Adrenal gland (tissue), 12 donors: Measurements from ENCODE around the gene LSM14A. TPM values are rescaled to one million over a fixed set of nuclear protein-coding genes. Genes with fewer than 3 reads are reported as not detected.
"Not testable (repeated sequence)": the region's sequence is repeated elsewhere in the genome, so short reads cannot be mapped to it uniquely, and the experiment has no call there.

Source experiments
- DNase-seq, 7 donors: peaks; one replicate each; pipeline ENCODE4 v3.0.0-alpha.2; 2019 to 2020
- H3K27ac ChIP-seq, 5 donors: fragments of 200-600 bp; sonication (generic) in 4 of 5; 1 replicate in 3 of 5; 2 replicates in 2 of 5; pipeline versions ENCODE4 v1.5.1 to v1.8.0; 2016 to 2020; ENCODE audit warnings: mild to moderate bottlenecking in 1 of 5
- H3K27me3 ChIP-seq: fragments of 200-600 bp; 2 replicates; pipeline ENCODE4 v1.8.0; 2021
- H3K36me3 ChIP-seq, 2 donors: fragments of 200-600 bp; replicated peaks in 1 of 2; 1 replicate in 1 of 2; 2 replicates in 1 of 2; pipeline versions ENCODE4 v1.5.1 to v1.8.0; 2018 to 2022
- H3K4me1 ChIP-seq, 2 donors: fragments of 200-600 bp; replicated peaks in 1 of 2; 1 replicate in 1 of 2; 2 replicates in 1 of 2; pipeline versions ENCODE4 v1.5.1 to v1.8.0; 2018 to 2021
- H3K4me3 ChIP-seq, 4 donors: fragments of 200-600 bp; sonication (generic) in 3 of 4; one replicate each; pipeline ENCODE4 v1.5.1; 2016 to 2018
- H3K9me3 ChIP-seq, 3 donors: fragments of 200-600 bp; sonication (generic) in 1 of 3; replicated peaks in 1 of 3; 1 replicate in 2 of 3; 2 replicates in 1 of 3; pipeline versions ENCODE4 v1.5.1 to v1.8.0; 2016 to 2021
- CTCF ChIP-seq, 6 experiments: fragments of 450-650 bp in 4 of 6; fragments of 200-600 bp in 2 of 6; sonication (generic) in 1 of 6; IDR thresholded peaks; 1 replicate in 5 of 6; 2 replicates in 1 of 6; pipeline versions ENCODE4 v1.5.1 to v1.8.0; 2016 to 2021; ENCODE audit warnings: antibody characterized with exemption in 6 of 6, mild to moderate bottlenecking in 2 of 6, moderate library complexity in 1 of 6
- POLR2A ChIP-seq, 2 donors: fragments of 450-650 bp; IDR thresholded peaks; one replicate each; pipeline ENCODE4 v1.6.1; 2017; ENCODE audit warnings: antibody characterized with exemption in 2 of 2, mild to moderate bottlenecking in 2 of 2, moderate library complexity in 1 of 2
- WGBS, 4 donors: extraction: QIAGEN DNeasy Blood & Tissue Kit in 2 of 4; methylation state at CpG; one replicate each; pipeline versions ENCODE4 v1.1.5 to v1.1.7; 2013 to 2017; 5-methylcytosine and 5-hydroxymethylcytosine counted together
- intact Hi-C, 2 donors: fragments of 100-400 bp; cut with DNase I; formaldehyde crosslinking; loops; one replicate each; pipeline versions ENCODE4 v1.14.1 to v1.15.0; 2022 to 2023
- polyA plus RNA-seq, 3 donors: library from polyadenylated mRNA; stranded (reverse); fragments of 200-250 nt in 2 of 3; fragments of 350-450 nt in 1 of 3; fragmentation: Illumina TruSeq in 1 of 3; extraction: RNeasy Lipid Tissue Mini Kit (QIAGEN cat#74804) in 1 of 3; gene quantifications; one replicate each; pipeline ENCODE4 v1.2.3, GENCODE V29; 2013 to 2014
- total RNA-seq, 9 donors: library from RNA; depleted of rRNA in 4 of 9; stranded (reverse); fragments of >200 nt in 4 of 9; fragments of 120-200 nt in 1 of 9; fragmentation: NEBNext Ultra II Directional in 1 of 9; extraction: Animal tissue kit (Norgen Biotek cat#: 25700) in 1 of 9; gene quantifications; one replicate each; pipeline versions ENCODE4 v1.1.0 to v1.2.4, GENCODE V29; 2013 to 2023
- donor health status: healthy with polysubstance abuse.
- donor health status: Bipolar disorder and iron deficiency.
- donor health status: DM: yes; HTN: yes; CAD: no.
- donor health status: DM: no; HTN: no; CAD: no.
- donor health status: DM: no; HTN: no; CAD: no.
- donor health status: DM: yes; HTN: yes; CAD: no.

LSM14A gene
- total and polyA plus RNA-seq, 12 donors: 44.5 to 130 (median 84.6) TPM

GRCh38 chr19:34171539-34171876 is 796 bp upstream of the LSM14A start:
- Histone ChIP-seq H3K4me1 (peaks cover 27 to 29% of the 10 kb centered on the region in 2 donors), H3K27ac (peak overlapping the region; percentile 94 to 100 (median 99)), H3K9me3 (no peaks in the 10 kb centered on the region), H3K27me3 (no peaks in the 10 kb centered on the region), H3K36me3 (no peaks in the 10 kb centered on the region), H3K4me3 (peak overlapping the region in 3 of 4 donors; percentile 19 to 95 (median 92))
- WGBS, 4 donors: 18 to 22% (median 19%) methylated on average over 9 of the region's 9 CpGs
- TF ChIP-seq POLR2A (IDR thresholded peaks at IDR 0.05) (no peak), CTCF (IDR thresholded peaks at IDR 0.05) (no peak)
- DNase-seq: peak in 3 of 7 donors; percentile 23 to 60 (median 30)
- intact Hi-C loops: no loop called here

- H3K4me1 ChIP-seq: peaks cover 39 to 42% of the 10 kb centered on the region in 2 donors
- no peaks in the 10 kb centered on the region for H3K27me3 ChIP-seq
- H3K36me3 ChIP-seq: no peaks in the 10 kb centered on the region
- H3K4me3 ChIP-seq: peak overlapping the region; percentile 69 to 95 (median 86)
- intact Hi-C loops: no loop called here
- peak in 4 of 7 donors; percentile 27 to 45 (median 36) for DNase-seq
- TF ChIP-seq POLR2A (IDR thresholded peaks at IDR 0.05) (no peak), CTCF (IDR thresholded peaks at IDR 0.05) (no peak)
- WGBS, 4 donors: 0% methylated on average over 20 to 58 of the region's 58 CpGs
- H3K9me3 ChIP-seq: no peaks in the 10 kb centered on the region
- peak overlapping the region; percentile 94 to 100 (median 99) for H3K27ac ChIP-seq
These were observed 423 bp downstream of the LSM14A start for GRCh38 chr19:34172661-34173192.

- TF ChIP-seq POLR2A (IDR thresholded peaks at IDR 0.05): peak in 1 of 2 donors; percentile 21
- peak in 2 of 6 experiments; percentile 20 to 25 for TF ChIP-seq CTCF (IDR thresholded peaks at IDR 0.05)
- DNase-seq: peak; percentile 38 to 66 (median 44)
- H3K27ac ChIP-seq: peak overlapping the region; percentile 94 to 100 (median 99)
- H3K9me3 ChIP-seq: no peaks in the 10 kb centered on the region
- peak overlapping the region; percentile 69 to 95 (median 86) for H3K4me3 ChIP-seq
- no peaks in the 10 kb centered on the region for H3K36me3 ChIP-seq
- 1 to 2% (median 1%) methylated on average over 22 to 23 of the region's 23 CpGs for WGBS, 4 donors
- no peaks in the 10 kb centered on the region for H3K27me3 ChIP-seq
- H3K4me1 ChIP-seq: peaks cover 44 to 48% of the 10 kb centered on the region in 2 donors
- intact Hi-C loops: no loop called here
These were observed 1.1 kb downstream of the LSM14A start for GRCh38 chr19:34173193-34173956.

GRCh38 chr19:34175173-34175572 is 2.9 kb downstream of the LSM14A start:
- peak overlapping the region in 1 of 4 donors; percentile 95 for H3K4me3 ChIP-seq
- 77 to 85% (median 80%) methylated on average over 8 of the region's 8 CpGs for WGBS, 4 donors
- H3K4me1 ChIP-seq: peaks cover 52 to 65% of the 10 kb centered on the region in 2 donors
- DNase-seq, H3K36me3 ChIP-seq, H3K27me3 ChIP-seq, H3K9me3 ChIP-seq, intact Hi-C loops: not testable (repeated sequence)
- peak overlapping the region in 1 of 5 donors; percentile 26 for H3K27ac ChIP-seq
